ENCODE data around the gene SHROOM3.

- no peak for TF ChIP-seq POLR2AphosphoS5 (IDR thresholded peaks at IDR 0.05)
- no peak for TF ChIP-seq CTCF (IDR thresholded peaks at IDR 0.05; ENCODE audit: poor library complexity, severe bottlenecking)
- TF ChIP-seq EZH2 (IDR thresholded peaks at IDR 0.05; ENCODE audit: borderline replicate concordance, insufficient read depth, low read length, poor library complexity, severe bottlenecking) = no peak
- TF ChIP-seq TAF1 (IDR thresholded peaks at IDR 0.05; ENCODE audit: low read depth) = no peak
Observed at GRCh38 chr4:76486588-76487276, 51.7 kb downstream of the SHROOM3 start.

All from neural cell (in vitro differentiated cells).